CD14-positive monocyte (primary cell): ENCODE results near the gene RPL10. TPM values are rescaled to one million over a fixed set of nuclear protein-coding genes. Genes with fewer than 3 reads are reported as not detected.
A peak's percentile ranks its signal among the peaks of the same experiment; 100 is the strongest.
"Not testable (repeated sequence)": the region's sequence is repeated elsewhere in the genome, so short reads cannot be mapped to it uniquely, and the experiment has no call there.

Experiments
- DNase-seq, 3 donors: peaks; one replicate each; pipeline ENCODE4 v3.0.0-alpha.2; 2011 to 2022
- H2AFZ ChIP-seq: 2 replicates; pipeline ENCODE4 v1.6.0; 2012; ENCODE audit warnings: mild to moderate bottlenecking, low read depth, low read length, inconsistent platforms; ENCODE audit not compliant: insufficient read depth, poor library complexity, severe bottlenecking
- H3K27ac ChIP-seq, 2 donors: 1 replicate in 1 of 2; 2 replicates in 1 of 2; pipeline ENCODE4 v1.5.1; 2012 to 2013; ENCODE audit warnings: low read length in 2 of 2, control low read depth in 1 of 2, inconsistent platforms in 1 of 2, low read depth in 1 of 2, mild to moderate bottlenecking in 1 of 2
- H3K27me3 ChIP-seq, 2 donors: one replicate each; pipeline versions ENCODE4 v1.6.0 to v1.6.1; 2011 to 2013; ENCODE audit warnings: low read length in 2 of 2; ENCODE audit not compliant: control insufficient read depth in 2 of 2, insufficient read depth in 2 of 2
- H3K36me3 ChIP-seq, 2 donors: replicated peaks in 1 of 2; 1 replicate in 1 of 2; 2 replicates in 1 of 2; pipeline versions ENCODE4 v1.5.1 to v1.6.1; 2012 to 2013; ENCODE audit warnings: low read length in 2 of 2, control low read depth in 1 of 2, inconsistent platforms in 1 of 2, mild to moderate bottlenecking in 1 of 2; ENCODE audit not compliant: insufficient read depth in 2 of 2, control insufficient read depth in 1 of 2
- H3K4me1 ChIP-seq, 2 donors: 1 replicate in 1 of 2; 2 replicates in 1 of 2; pipeline versions ENCODE4 v1.5.1 to v1.6.1; 2012 to 2013; ENCODE audit warnings: low read length in 2 of 2, control low read depth in 1 of 2, inconsistent platforms in 1 of 2, mild to moderate bottlenecking in 1 of 2, moderate library complexity in 1 of 2; ENCODE audit not compliant: insufficient read depth in 2 of 2, control insufficient read depth in 1 of 2
- H3K4me2 ChIP-seq: replicated peaks from 2 replicates; pipeline ENCODE3; 2012; ENCODE audit warnings: low read length, moderate library complexity, mild to moderate bottlenecking; ENCODE audit not compliant: poor library complexity, severe bottlenecking; ENCODE audit errors: extremely low read depth
- H3K4me3 ChIP-seq, 3 experiments: fragments of 200-600 bp in 1 of 3; sonication (generic) in 1 of 3; replicated peaks in 1 of 3; 1 replicate in 2 of 3; 2 replicates in 1 of 3; pipeline ENCODE4 v1.5.1; 2011 to 2013; ENCODE audit warnings: low read length in 3 of 3, mild to moderate bottlenecking in 3 of 3, control low read depth in 2 of 3, low read depth in 2 of 3, inconsistent platforms in 1 of 3, moderate library complexity in 1 of 3
- H3K79me2 ChIP-seq: 2 replicates; pipeline ENCODE4 v1.6.0; 2012; ENCODE audit warnings: mild to moderate bottlenecking, control low read depth, inconsistent platforms, low read length, moderate library complexity; ENCODE audit not compliant: insufficient read depth
- H3K9ac ChIP-seq: 2 replicates; pipeline ENCODE4 v1.6.0; 2017; ENCODE audit warnings: low read length, mild to moderate bottlenecking; ENCODE audit not compliant: insufficient read depth, poor library complexity, severe bottlenecking
- H3K9me3 ChIP-seq, 2 donors: replicated peaks in 1 of 2; 1 replicate in 1 of 2; 2 replicates in 1 of 2; pipeline versions ENCODE4 v1.5.1 to v1.6.1; 2012 to 2013; ENCODE audit warnings: low read length in 2 of 2, control low read depth in 1 of 2; ENCODE audit not compliant: control insufficient read depth in 1 of 2, insufficient read depth in 1 of 2
- H4K20me1 ChIP-seq: 2 replicates; pipeline ENCODE4 v1.6.0; 2012; ENCODE audit warnings: mild to moderate bottlenecking, low read length, control low read depth, moderate library complexity; ENCODE audit not compliant: insufficient read depth
- H3K27ac Mint-ChIP-seq, 7 donors: one replicate each; pipeline ENCODE4 v1.8.0; 2020; ENCODE audit warnings: mild to moderate bottlenecking in 7 of 7, mixed read lengths in 7 of 7, moderate library complexity in 6 of 7, inconsistent platforms in 2 of 7
- H3K27me3 Mint-ChIP-seq, 3 donors: one replicate each; pipeline ENCODE4 v1.8.0; 2021 to 2022; ENCODE audit warnings: low read depth in 3 of 3, mild to moderate bottlenecking in 3 of 3, mixed read lengths in 3 of 3, moderate library complexity in 3 of 3, inconsistent platforms in 1 of 3
- H3K36me3 Mint-ChIP-seq, 2 donors: one replicate each; pipeline ENCODE4 v1.8.0; 2020; ENCODE audit warnings: mixed read lengths in 2 of 2, inconsistent platforms in 1 of 2, mild to moderate bottlenecking in 1 of 2
- H3K4me1 Mint-ChIP-seq: one replicate; pipeline ENCODE4 v1.8.0; 2020; ENCODE audit warnings: mild to moderate bottlenecking, mixed read lengths
- H3K4me3 Mint-ChIP-seq, 2 donors: one replicate each; pipeline ENCODE4 v1.8.0; 2020; ENCODE audit warnings: mild to moderate bottlenecking in 2 of 2, mixed read lengths in 2 of 2, moderate library complexity in 1 of 2
- H3K9me3 Mint-ChIP-seq, 7 donors: one replicate each; pipeline ENCODE4 v1.8.0; 2020 to 2022; ENCODE audit warnings: mixed read lengths in 7 of 7, mild to moderate bottlenecking in 6 of 7, moderate library complexity in 6 of 7, inconsistent platforms in 2 of 7
- CTCF ChIP-seq: fragments of 200-600 bp; IDR thresholded peaks from one replicate; pipeline ENCODE4 v1.8.0; 2022; ENCODE audit warnings: antibody characterized with exemption, mild to moderate bottlenecking
- WGBS: methylation state at CpG from one replicate; pipeline ENCODE4 v1.1.5; 2013; ENCODE audit warnings: missing lambda C conversion rate; ENCODE audit not compliant: insufficient coverage; 5-methylcytosine and 5-hydroxymethylcytosine counted together
- intact Hi-C, 2 donors: fragments of 100-400 bp; cut with micrococcal nuclease; formaldehyde crosslinking; loops; one replicate each; pipeline versions ENCODE4 v1.15.0 to v1.15.1; 2023
- polyA plus RNA-seq, 3 donors: library from polyadenylated mRNA; depleted of rRNA in 1 of 3; unstranded in 2 of 3; stranded (reverse) in 1 of 3; fragments of 300-500 nt in 2 of 3; fragments of >200 nt in 1 of 3; fragmentation: Illumina TruSeq in 2 of 3; gene quantifications; 1 replicate in 2 of 3; 2 replicates in 1 of 3; pipeline ENCODE4 v1.2.3, GENCODE V29; 2012 to 2021

RPL10 gene
- polyA plus RNA-seq, 3 donors: 1,536 to 5,639 (median 1,724) TPM

GRCh38 chrX:154399527-154400368, 1.6 kb downstream of the RPL10 start:
- H3K36me3 Mint-ChIP-seq: peaks cover 34 to 47% of the 10 kb centered on the region in 2 donors
- Histone ChIP-seq H3K9me3 (no peaks in the 10 kb centered on the region), H3K4me1 (peaks cover 20 to 28% of the 10 kb centered on the region in 2 donors), H3K36me3 (peaks cover 30 to 39% of the 10 kb centered on the region in 2 donors), H3K4me3 (peak overlapping the region; percentile 79 to 92 (median 81)), H4K20me1 (peaks cover 57% of the 10 kb centered on the region), H3K27ac (peak overlapping the region; percentile 97 to 100), H3K4me2 (peak overlapping the region; percentile 87), H3K27me3 (no peaks in the 10 kb centered on the region), H3K9ac (peak overlapping the region; percentile 90), H3K79me2 (peaks cover 18% of the 10 kb centered on the region), H2AFZ (no peak overlapping the region)
- peak overlapping the region; percentile 82 to 99 (median 97) for H3K27ac Mint-ChIP-seq
- peaks cover 15% of the 10 kb centered on the region for H3K4me1 Mint-ChIP-seq
- TF ChIP-seq CTCF: no peak
- intact Hi-C loops: loop anchor here (5.0 kb wide), 2 partner anchors 38 to 133 kb away; partner anchors contain the start of gene GDI1 (in 1 of the 2)
- peak overlapping the region; percentile 97 for H3K4me3 Mint-ChIP-seq
- peak in 1 of 3 donors; percentile 8 for DNase-seq
- WGBS: 100% methylated on average over 1 of the region's 14 CpGs
- peaks cover 0 to 14% (median 0%) of the 10 kb centered on the region in 3 donors for H3K27me3 Mint-ChIP-seq
- peaks cover 0 to 22% (median 4%) of the 10 kb centered on the region in 7 donors for H3K9me3 Mint-ChIP-seq

GRCh38 chrX:154400369-154400817, 2.2 kb downstream of the RPL10 start:
- not testable (repeated sequence) for H3K4me2 ChIP-seq, DNase-seq, H3K9me3 ChIP-seq, H3K9ac ChIP-seq, H2AFZ ChIP-seq, H3K27me3 ChIP-seq
- peaks cover 23% of the 10 kb centered on the region for H3K79me2 ChIP-seq
- intact Hi-C loops: loop anchor here in 1 of 2 donors (5.0 kb wide), 1 partner anchor 37 kb away; the partner anchor contains the start of gene GDI1
- Mint-ChIP-seq H3K4me3 (peak overlapping the region in 1 of 2 donors; percentile 97), H3K36me3 (peaks cover 40 to 54% of the 10 kb centered on the region in 2 donors), H3K27ac (peak overlapping the region in 4 of 7 donors; percentile 13 to 54 (median 50)), H3K4me1 (peaks cover 15% of the 10 kb centered on the region), H3K27me3 (peaks cover 0 to 14% (median 0%) of the 10 kb centered on the region in 3 donors), H3K9me3 (peaks cover 0 to 22% (median 4%) of the 10 kb centered on the region in 7 donors)
- H3K36me3 ChIP-seq: peaks cover 36 to 42% of the 10 kb centered on the region in 2 donors
- peak overlapping the region in 1 of 3 experiments; percentile 81 for H3K4me3 ChIP-seq
- H3K27ac ChIP-seq: peak overlapping the region in 1 of 2 donors; percentile 100
- WGBS: no CpG with 5 or more reads among the region's 6 CpGs
- H4K20me1 ChIP-seq: peaks cover 63% of the 10 kb centered on the region
- H3K4me1 ChIP-seq: peaks cover 20 to 28% of the 10 kb centered on the region in 2 donors
